Mucosa of descending colon (tissue), 3 donors: ENCODE data around the gene ZBTB7C. TPM values are rescaled to one million over a fixed set of nuclear protein-coding genes. Genes with fewer than 3 reads are reported as not detected.

Experiments used
- ATAC-seq: fragments of 200-7000 bp; cut with Tn5 transposase; one replicate; pipeline ENCODE4 v1.9.1; 2020; ENCODE audit warnings: mild to moderate bottlenecking, moderate library complexity
- DNase-seq, 3 donors: peaks; one replicate each; pipeline ENCODE4 v3.0.0-alpha.2; 2020
- H3K36me3 ChIP-seq: fragments of 200-600 bp; one replicate; pipeline ENCODE4 v1.8.0; 2021; ENCODE audit warnings: low read depth, mild to moderate bottlenecking
- H3K4me1 ChIP-seq: fragments of 200-600 bp; one replicate; pipeline ENCODE4 v1.8.0; 2021; ENCODE audit warnings: low read depth, mild to moderate bottlenecking
- H3K4me3 ChIP-seq: fragments of 200-600 bp; one replicate; pipeline ENCODE4 v1.8.0; 2021; ENCODE audit warnings: mild to moderate bottlenecking
- H3K9me3 ChIP-seq: fragments of 200-600 bp; one replicate; pipeline ENCODE4 v1.8.0; 2021; ENCODE audit warnings: mild to moderate bottlenecking
- CTCF ChIP-seq: fragments of 200-600 bp; IDR thresholded peaks from one replicate; pipeline ENCODE4 v1.8.0; 2022; ENCODE audit warnings: antibody characterized with exemption, mild to moderate bottlenecking
- intact Hi-C, 2 donors: fragments of 100-400 bp; cut with DNase I in 1 of 2; cut with micrococcal nuclease in 1 of 2; formaldehyde crosslinking; loops; one replicate each; pipeline versions ENCODE4 v1.11.0 to v1.11.1; 2022; cut with DNase I, micrococcal nuclease
- total RNA-seq, 3 donors: library from RNA; stranded (reverse); fragmentation: NEBNext Ultra II Directional in 2 of 3; extraction: Animal tissue kit (Norgen Biotek cat#: 25700) in 2 of 3; gene quantifications; one replicate each; pipeline versions ENCODE4 v1.2.1 to v1.2.4, GENCODE V29; 2021 to 2023
- donor health status: DM: no; HTN: no; CAD: no; lungs with moderate emphysema.
- donor health status: DM: no; HTN: no; CAD: no.
- donor health status: DM: no; HTN: yes; CAD: no.

ZBTB7C gene
- total RNA-seq, 3 donors from 2014 or later = 20.8 to 56.6 (median 38.2) TPM

DNA sequence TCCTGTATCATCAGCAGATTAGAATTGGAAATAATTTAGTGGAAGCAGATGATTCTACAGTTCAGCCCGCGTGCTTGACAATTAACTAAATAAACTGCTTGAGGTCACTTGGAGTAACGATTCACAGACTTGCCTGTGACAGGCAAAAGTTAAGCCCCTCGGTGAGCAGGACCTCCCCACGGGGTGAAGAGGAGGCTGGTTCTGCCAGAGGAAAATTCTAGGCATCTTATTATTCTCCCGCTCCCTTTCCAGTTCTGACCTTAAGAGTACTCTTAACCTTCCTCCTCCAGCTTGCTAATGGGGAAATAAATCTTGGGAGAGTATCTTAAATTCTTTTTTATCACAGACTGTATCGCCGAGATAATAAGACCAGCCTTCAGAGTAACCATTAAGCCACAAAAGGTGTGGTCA lies 309.0 kb downstream of the ZBTB7C start:
- no peak for ATAC-seq
- DNase-seq = no peak
- no peaks in the 10 kb centered on the region for H3K9me3 ChIP-seq
- H3K4me3 ChIP-seq = no peak overlapping the region
- intact Hi-C loops = no loop called here
- TF ChIP-seq CTCF = no peak
- H3K4me1 ChIP-seq = peaks cover 2% of the 10 kb centered on the region
- no peaks in the 10 kb centered on the region for H3K36me3 ChIP-seq

DNA sequence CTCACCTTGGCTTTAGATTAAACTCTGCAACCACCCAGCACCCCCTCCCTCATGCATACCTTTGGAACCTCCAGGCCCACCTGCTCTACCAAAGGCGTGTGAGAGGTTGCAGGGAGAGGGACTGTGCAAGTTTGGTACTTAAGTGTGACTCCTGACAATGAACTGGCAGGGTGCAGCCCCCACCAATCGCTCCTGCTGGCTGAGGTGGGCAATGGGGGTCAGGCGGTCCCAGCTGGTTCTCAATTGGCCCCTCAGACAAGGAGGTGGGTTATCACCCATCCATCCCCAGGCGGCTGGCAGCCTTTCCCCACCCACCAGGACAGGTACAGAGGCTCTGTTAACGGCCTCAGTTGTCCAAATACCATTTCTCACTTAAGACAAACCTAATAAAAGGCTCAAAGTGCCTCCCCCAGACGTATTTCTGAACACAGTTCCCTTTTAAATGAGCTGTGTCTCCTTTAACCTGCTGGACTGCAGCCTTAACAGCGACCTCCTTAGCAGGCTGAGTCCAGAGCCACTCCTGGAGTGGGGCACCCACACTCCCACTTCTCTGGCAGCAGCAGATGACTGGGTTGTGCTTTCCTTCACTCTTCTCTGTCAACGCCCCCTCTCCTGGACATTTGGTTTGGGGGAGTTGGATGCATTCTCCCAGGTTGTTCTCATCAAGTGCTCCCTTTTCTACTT lies 309.6 kb downstream of the ZBTB7C start:
- DNase-seq (no peak), ATAC-seq (no peak)
- H3K36me3 ChIP-seq = no peaks in the 10 kb centered on the region
- intact Hi-C loops = no loop called here
- no peaks in the 10 kb centered on the region for H3K9me3 ChIP-seq
- no peaks in the 10 kb centered on the region for H3K4me1 ChIP-seq
- TF ChIP-seq CTCF = no peak
- no peak overlapping the region for H3K4me3 ChIP-seq

GRCh38 chr18:48098538-48098937 lies 310.6 kb downstream of the ZBTB7C start:
- no peaks in the 10 kb centered on the region for H3K4me1 ChIP-seq
- TF ChIP-seq CTCF = no peak
- no peak overlapping the region for H3K4me3 ChIP-seq
- DNase-seq = no peak
- ATAC-seq = no peak
- no peaks in the 10 kb centered on the region for H3K36me3 ChIP-seq
- intact Hi-C loops = no loop called here
- no peaks in the 10 kb centered on the region for H3K9me3 ChIP-seq

- no peak for TF ChIP-seq CTCF
- no peak for DNase-seq
- ATAC-seq = no peak
- H3K4me3 ChIP-seq = no peak overlapping the region
- no peaks in the 10 kb centered on the region for H3K36me3 ChIP-seq
- H3K9me3 ChIP-seq = no peaks in the 10 kb centered on the region
- no peaks in the 10 kb centered on the region for H3K4me1 ChIP-seq
- intact Hi-C loops = no loop called here
These were observed 311.2 kb downstream of the ZBTB7C start for GRCh38 chr18:48098007-48098406.

- intact Hi-C loops = no loop called here
- TF ChIP-seq CTCF = no peak
- Histone ChIP-seq H3K4me1 (no peaks in the 10 kb centered on the region), H3K9me3 (no peaks in the 10 kb centered on the region), H3K4me3 (no peak overlapping the region), H3K36me3 (no peaks in the 10 kb centered on the region)
- ATAC-seq (no peak), DNase-seq (no peak)
These were observed 313.5 kb downstream of the ZBTB7C start for GRCh38 chr18:48095726-48096125.

GRCh38 chr18:48093104-48093503 lies 316.1 kb downstream of the ZBTB7C start:
- Histone ChIP-seq H3K4me3 (no peak overlapping the region), H3K9me3 (no peaks in the 10 kb centered on the region), H3K4me1 (no peaks in the 10 kb centered on the region), H3K36me3 (no peaks in the 10 kb centered on the region)
- DNase-seq (no peak), ATAC-seq (no peak)
- no peak for TF ChIP-seq CTCF
- intact Hi-C loops = no loop called here
